HL-60 (cell line): ENCODE measurements around the gene PRRG1.

Experiments used
- CTCF ChIP-seq: IDR thresholded peaks from one replicate; pipeline ENCODE4 v1.5.1; 2011; ENCODE audit warnings: low read length, control low read depth, inconsistent platforms; ENCODE audit not compliant: insufficient read depth
- GABPA ChIP-seq: IDR thresholded peaks from 2 replicates; pipeline ENCODE4 v1.6.1; 2012; ENCODE audit warnings: low read depth
- POLR2AphosphoS5 ChIP-seq: IDR thresholded peaks from 2 replicates; pipeline ENCODE4 v1.6.1; 2012; ENCODE audit warnings: low read depth
- REST ChIP-seq: IDR thresholded peaks from 2 replicates; pipeline ENCODE4 v1.6.1; 2012; ENCODE audit warnings: low read depth; ENCODE audit not compliant: insufficient replicate concordance

DNA sequence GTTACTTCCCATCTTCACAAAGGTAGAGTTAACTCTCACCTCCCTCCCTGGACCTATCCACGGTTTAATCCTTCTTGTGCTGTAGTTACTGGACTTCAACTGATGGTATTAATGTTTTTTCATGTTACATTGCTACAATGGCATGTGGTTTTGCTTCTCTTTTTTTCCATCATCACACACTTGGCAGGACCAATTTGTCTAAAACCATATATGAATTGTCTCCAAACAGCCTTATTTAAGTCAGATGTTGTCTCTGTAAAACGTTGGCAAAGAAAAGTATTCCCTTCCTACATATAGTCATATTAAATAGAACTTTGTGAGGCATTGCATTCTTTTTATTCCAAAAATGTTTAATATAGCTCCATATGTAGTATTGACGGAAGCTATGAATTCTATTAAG, 15.5 kb downstream of the PRRG1 start:
- TF ChIP-seq CTCF (no peak), POLR2AphosphoS5 (no peak), GABPA (no peak), REST (no peak)
